Measurements from ENCODE around the gene SLC5A11.

Gene SLC5A11

GRCh38 chr16:24925163-24925562, 79.4 kb downstream of the SLC5A11 start:
- no peak for DNase-seq

DNA sequence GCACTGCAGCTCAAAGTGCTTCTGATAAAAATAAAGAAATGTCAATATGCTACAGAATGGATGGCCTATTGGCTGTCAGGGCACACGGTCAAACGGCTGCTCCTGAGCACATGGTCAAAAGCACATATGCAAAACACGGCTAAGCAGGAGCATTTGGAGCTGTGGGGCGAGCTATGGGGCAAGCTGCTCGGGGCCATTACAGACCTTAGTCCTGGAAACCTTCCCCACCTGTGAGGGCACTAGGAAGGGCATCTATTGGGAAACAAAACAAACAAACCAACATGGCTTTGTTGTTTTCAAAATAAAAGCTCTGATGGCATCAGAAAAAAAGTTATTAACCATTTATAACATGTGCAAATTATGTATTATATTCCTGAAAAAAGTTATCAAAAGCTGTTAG, 83.6 kb downstream of the SLC5A11 start:
- no peak for DNase-seq

- no peak for DNase-seq
Observed at GRCh38 chr16:24930440-24930839, 84.7 kb downstream of the SLC5A11 start.

DNA sequence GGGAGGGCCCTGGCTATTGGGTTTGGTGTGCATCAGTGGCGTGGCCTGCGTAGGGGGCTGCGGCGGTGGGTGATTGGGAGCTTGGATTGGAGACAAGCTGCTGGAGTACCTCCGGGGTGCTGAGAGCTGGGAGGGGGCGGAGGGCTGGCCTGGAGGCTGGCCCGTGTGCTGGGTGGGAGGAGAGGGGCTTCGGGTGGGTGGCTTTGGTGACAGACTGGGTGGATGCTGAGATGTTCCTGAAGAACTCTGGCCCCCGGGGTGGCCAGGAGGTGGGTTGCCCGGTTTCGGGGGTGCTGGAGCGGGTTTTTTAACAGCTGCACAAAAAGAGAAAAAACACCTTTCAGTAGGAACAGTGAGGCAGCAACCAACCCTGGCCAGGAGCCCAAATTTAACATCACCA, 85.3 kb downstream of the SLC5A11 start:
- DNase-seq: no peak

DNA sequence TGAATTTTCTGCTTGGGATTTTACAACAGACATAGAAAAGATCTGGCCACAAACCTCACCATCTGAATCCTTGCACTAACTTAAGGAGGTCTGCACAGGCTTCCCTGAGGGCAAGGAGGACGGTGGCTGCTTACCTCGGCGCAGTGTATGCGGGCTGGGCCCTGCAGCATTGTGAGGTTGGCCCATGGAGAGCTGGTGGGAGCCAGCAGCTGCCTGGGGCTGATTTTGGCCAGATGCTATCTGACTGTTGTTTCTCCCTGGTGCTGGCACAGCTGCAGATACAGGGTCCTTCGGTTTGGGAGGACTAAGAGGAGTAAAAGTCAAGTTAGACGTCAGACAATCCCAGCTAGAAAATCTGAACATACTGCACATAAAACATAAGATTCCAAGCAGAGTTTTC, 89.6 kb downstream of the SLC5A11 start:
- no peak for DNase-seq

- no peak for DNase-seq
Observed at GRCh38 chr16:24936151-24936550, 90.4 kb downstream of the SLC5A11 start.

DNA sequence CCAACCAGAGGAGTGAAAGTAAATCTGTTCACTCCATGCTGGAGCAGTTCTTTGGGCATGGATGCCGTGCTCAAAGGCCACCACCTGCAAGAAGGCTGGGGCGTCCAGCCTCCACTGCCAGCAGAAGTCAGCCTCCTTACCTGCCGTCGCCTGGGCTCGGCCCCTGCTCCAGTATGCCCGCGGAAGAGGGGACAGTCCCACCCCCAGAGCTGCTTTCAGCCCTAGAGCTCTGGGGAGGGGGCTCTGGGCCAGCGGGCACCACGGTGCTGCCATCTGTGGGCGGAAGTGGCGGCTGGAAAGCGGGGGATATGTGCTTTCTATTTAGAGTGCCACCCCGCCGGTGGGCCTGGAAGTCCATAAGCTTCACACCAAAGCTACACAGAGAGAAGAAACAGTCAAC, 93.5 kb downstream of the SLC5A11 start:
- no peak for DNase-seq

- no peak for DNase-seq
Observed at GRCh38 chr16:24939738-24940137, 94.0 kb downstream of the SLC5A11 start.

DNA sequence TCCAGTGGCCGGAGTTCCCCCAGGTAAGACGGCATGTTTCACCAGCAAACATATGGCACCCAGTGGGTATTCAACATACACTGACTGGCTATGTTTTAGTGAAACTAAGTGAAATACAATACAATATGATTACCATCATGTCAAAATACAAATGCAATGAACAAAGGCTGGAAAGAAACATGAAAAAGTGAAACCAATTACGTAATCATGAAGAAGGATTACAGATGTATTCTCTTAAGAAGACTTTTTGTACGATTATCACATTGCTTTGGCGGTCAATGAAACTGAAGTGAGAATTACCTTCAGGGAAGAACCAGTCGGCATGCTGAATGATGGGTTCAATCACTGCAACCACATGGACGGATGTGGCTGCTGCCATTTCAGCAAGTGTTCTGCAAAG, 97.7 kb downstream of the SLC5A11 start:
- no peak for DNase-seq

DNA sequence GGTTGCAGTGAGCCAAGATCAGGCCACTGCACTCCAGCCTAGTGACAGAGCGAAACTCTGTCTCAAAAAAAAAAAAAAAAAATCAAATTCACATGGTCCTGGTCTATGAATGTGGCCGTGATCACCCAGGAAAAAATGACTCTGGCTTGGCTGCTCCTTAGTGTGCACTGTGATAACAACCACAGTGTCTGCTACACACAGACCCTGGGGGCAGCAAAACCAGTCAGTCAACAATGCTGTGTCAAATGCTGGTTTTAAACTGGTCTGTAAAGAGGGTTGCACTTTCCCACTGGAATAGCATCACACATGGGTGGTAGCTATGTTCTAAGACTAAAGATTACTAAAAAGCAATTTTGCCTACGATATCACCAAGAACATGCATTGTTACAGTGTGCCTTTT, 98.4 kb downstream of the SLC5A11 start:
- DNase-seq: no peak

DNA sequence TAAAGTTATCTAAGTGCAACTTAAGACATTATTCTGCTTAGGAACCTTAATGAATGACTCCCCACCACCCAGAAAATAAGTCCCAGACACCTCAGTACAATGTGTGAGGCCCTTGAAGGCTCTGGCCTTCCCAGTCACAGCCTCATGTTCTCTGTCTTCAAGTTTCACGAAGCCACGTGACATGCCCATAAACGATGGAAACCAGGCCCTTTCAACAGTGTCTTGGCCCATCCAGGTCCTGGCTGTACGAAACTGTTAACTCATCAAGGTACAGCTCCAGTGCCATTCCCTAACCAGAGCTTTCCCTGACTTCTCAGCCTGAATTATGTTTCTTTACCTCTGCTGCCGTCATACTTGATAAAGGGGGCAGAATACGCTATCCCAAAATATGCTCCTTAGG, 100.4 kb downstream of the SLC5A11 start:
- DNase-seq: no peak

GRCh38 chr16:24950275-24950674, 104.5 kb downstream of the SLC5A11 start:
- DNase-seq: no peak

DNA sequence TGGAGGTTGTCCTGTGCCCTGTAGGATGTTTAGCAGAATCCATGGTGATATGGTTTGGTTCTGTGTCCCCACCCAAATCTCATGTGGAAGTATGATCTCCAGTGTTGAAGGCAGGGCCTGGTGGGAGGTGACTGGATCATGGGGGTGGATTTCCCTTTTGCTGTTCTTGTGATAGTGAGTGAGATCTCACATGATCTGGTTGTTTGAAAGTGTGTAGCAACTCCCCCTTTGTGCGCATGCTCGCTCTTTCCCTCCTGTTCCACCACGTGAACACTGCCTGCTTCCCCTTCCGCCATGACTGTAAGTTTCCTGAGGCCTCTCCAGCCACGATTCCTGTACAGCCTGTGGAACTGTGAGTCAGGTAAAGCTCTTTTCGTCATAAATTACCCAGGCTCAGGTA, 107.5 kb downstream of the SLC5A11 start:
- no peak for DNase-seq

GRCh38 chr16:24953721-24954120, 108.0 kb downstream of the SLC5A11 start:
- DNase-seq: no peak

- no peak for DNase-seq
Observed at GRCh38 chr16:24954137-24954536, 108.4 kb downstream of the SLC5A11 start.

GRCh38 chr16:24955975-24956731, 110.4 kb downstream of the SLC5A11 start:
- no peak for DNase-seq

GRCh38 chr16:24957887-24958286, 112.1 kb downstream of the SLC5A11 start:
- DNase-seq: no peak

All from NCI-H1048 (cell line).